H1 (cell line): Measurements from ENCODE around the gene DIP2B. TPM values are rescaled to one million over a fixed set of nuclear protein-coding genes. Genes with fewer than 3 reads are reported as not detected.

Experiments
- ASH2L ChIP-seq: fragments of 200-600, 300-600 bp; sonication (generic); IDR thresholded peaks from one replicate; pipeline ENCODE4 v1.7.1; 2017; ENCODE audit warnings: low read length
- FOSL1 ChIP-seq: IDR thresholded peaks from 2 replicates; pipeline ENCODE4 v1.6.1; 2011; ENCODE audit warnings: mild to moderate bottlenecking, low read depth, low read length, moderate library complexity; ENCODE audit not compliant: insufficient read depth
- KDM1A ChIP-seq: fragments of 200-600, 300-600 bp; sonication (generic); IDR thresholded peaks from 2 replicates; pipeline ENCODE4 v1.7.1; 2016; ENCODE audit warnings: mild to moderate bottlenecking, low read length, borderline replicate concordance
- MAX ChIP-seq: IDR thresholded peaks from 2 replicates; pipeline ENCODE4 v1.6.1; 2012; ENCODE audit warnings: inconsistent platforms
- RXRA ChIP-seq: IDR thresholded peaks from 2 replicates; pipeline ENCODE4 v1.6.1; 2011; ENCODE audit warnings: low read depth, mild to moderate bottlenecking, low read length, moderate library complexity; ENCODE audit not compliant: insufficient read depth
- SIX5 ChIP-seq: IDR thresholded peaks from 2 replicates; pipeline ENCODE4 v1.6.1; 2011; ENCODE audit warnings: mild to moderate bottlenecking, low read depth, low read length
- TCF12 ChIP-seq: IDR thresholded peaks from 2 replicates; pipeline ENCODE4 v1.6.1; 2011; ENCODE audit warnings: low read depth, mild to moderate bottlenecking, low read length
- polyA plus RNA-seq, 7 experiments: library from polyadenylated mRNA; depleted of rRNA in 3 of 7; stranded (reverse) in 5 of 7; unstranded in 2 of 7; fragments of >200 nt in 5 of 7; fragments of 200-250 nt in 2 of 7; gene quantifications; 1 replicate in 5 of 7; 2 replicates in 1 of 7; 4 replicates in 1 of 7; pipeline versions ENCODE4 v1.2.1 to v1.2.3, GENCODE V29; 2011 to 2013; ENCODE audit warnings: missing spikeins in 2 of 7, mixed read lengths in 2 of 7
- total RNA-seq: library from RNA; stranded (reverse); fragmentation: NEBNext Ultra II Directional; extraction: Animal tissue kit (Norgen Biotek cat#: 25700); gene quantifications from 2 replicates; pipeline ENCODE4 v1.2.1, GENCODE V29; 2021

DIP2B gene
- total and polyA plus RNA-seq, 2 of the 8 experiments (the other 6 are each of a cell fraction or from before 2014, with no cell fraction given): 11.1 to 29.6 TPM

- TF ChIP-seq MAX (no peak), SIX5 (no peak), ASH2L (no peak), RXRA (no peak), KDM1A (no peak), TCF12 (no peak), FOSL1 (no peak)
- TF ChIP-seq, all 59 proteins: peak for 0
Measured at GRCh38 chr12:50477241-50477832, 27.4 kb upstream of the DIP2B start (continued).
